Psoas muscle (tissue), 8 donors: ENCODE results near the gene ITGB4. TPM values are rescaled to one million over a fixed set of nuclear protein-coding genes. Genes with fewer than 3 reads are reported as not detected.

Experiments
- ATAC-seq, 4 donors: fragments of 200-7000 bp; cut with Tn5 transposase; one replicate each; pipeline ENCODE4 v1.9.1; 2020; ENCODE audit warnings: moderate library complexity in 3 of 4, mild to moderate bottlenecking in 2 of 4
- DNase-seq, 2 donors: peaks; one replicate each; pipeline ENCODE4 v3.0.0-alpha.2; 2020
- H3K27ac ChIP-seq: fragments of 200-600 bp; one replicate; pipeline ENCODE4 v1.8.0; 2022
- H3K27me3 ChIP-seq, 3 donors: fragments of 200-600 bp in 1 of 3; one replicate each; pipeline versions ENCODE4 v1.6.1 to v1.8.0; 2013 to 2022; ENCODE audit warnings: low read length in 2 of 3, mild to moderate bottlenecking in 2 of 3, moderate library complexity in 1 of 3; ENCODE audit not compliant: insufficient read depth in 3 of 3
- H3K36me3 ChIP-seq, 2 donors: fragments of 200-600 bp in 1 of 2; one replicate each; pipeline versions ENCODE4 v1.6.1 to v1.8.0; 2013 to 2022; ENCODE audit warnings: low read depth in 1 of 2, mild to moderate bottlenecking in 1 of 2, moderate library complexity in 1 of 2; ENCODE audit not compliant: insufficient read depth in 1 of 2
- H3K4me1 ChIP-seq: fragments of 200-600 bp; one replicate; pipeline ENCODE4 v1.8.0; 2022
- H3K4me3 ChIP-seq: fragments of 200-600 bp; one replicate; pipeline ENCODE4 v1.8.0; 2022; ENCODE audit warnings: mild to moderate bottlenecking
- H3K9me3 ChIP-seq: fragments of 200-600 bp; one replicate; pipeline ENCODE4 v1.8.0; 2022
- CTCF ChIP-seq: fragments of 200-600 bp; IDR thresholded peaks from one replicate; pipeline ENCODE4 v1.8.0; 2022; ENCODE audit warnings: antibody characterized with exemption
- WGBS, 3 donors: extraction: QIAGEN DNeasy Blood & Tissue Kit; methylation state at CpG; one replicate each; pipeline versions ENCODE4 v1.1.6 to v1.1.7; 2013; 5-methylcytosine and 5-hydroxymethylcytosine counted together
- intact Hi-C, 2 donors: fragments of 100-400 bp; cut with DNase I; formaldehyde crosslinking; loops; one replicate each; pipeline versions ENCODE4 v1.11.0 to v1.14.2; 2022
- polyA plus RNA-seq, 3 donors: library from polyadenylated mRNA; stranded (reverse); fragments of 200-250 nt; gene quantifications; one replicate each; pipeline ENCODE4 v1.2.3, GENCODE V29; 2013
- total RNA-seq, 4 donors: library from RNA; stranded (reverse); fragmentation: NEBNext Ultra II Directional in 2 of 4; extraction: Animal tissue kit (Norgen Biotek cat#: 25700) in 2 of 4; gene quantifications; one replicate each; pipeline versions ENCODE4 v1.2.1 to v1.2.4, GENCODE V29; 2021 to 2023
- donor health status: healthy with polysubstance abuse.
- donor health status: DM: no; HTN: no; CAD: no; lungs with moderate emphysema.
- donor health status: Bipolar disorder and iron deficiency.
- donor health status: healthy.
- donor health status: DM: yes; HTN: yes; CAD: no.
- donor health status: DM: no; HTN: no; CAD: no.
- donor health status: DM: no; HTN: no; CAD: no.
- donor health status: DM: yes; HTN: yes; CAD: no.

ITGB4 gene
- total and polyA plus RNA-seq, 7 donors = 1.3 to 5.7 (median 2.1) TPM

DNA sequence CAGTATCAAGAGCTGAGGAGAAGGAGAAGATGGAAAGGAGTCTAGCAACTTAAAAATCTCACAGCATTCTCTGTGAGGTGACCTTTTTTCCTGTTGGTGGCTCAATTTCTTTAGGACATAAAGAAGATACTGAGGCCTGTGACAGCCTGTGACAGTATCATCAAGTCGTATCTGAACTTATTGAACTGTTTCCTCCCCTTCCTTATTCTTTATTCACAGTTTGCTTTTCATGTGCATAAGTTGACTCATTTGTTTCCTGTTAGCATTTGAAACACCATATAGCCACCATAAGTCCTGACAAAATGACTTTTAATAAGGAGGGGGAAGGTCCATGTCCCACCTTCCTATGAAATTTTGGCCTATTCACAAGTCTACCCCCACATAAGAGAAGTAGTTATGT lies 72.2 kb downstream of the ITGB4 start:
- Histone ChIP-seq H3K4me3 (no peak overlapping the region), H3K9me3 (no peaks in the 10 kb centered on the region), H3K4me1 (no peaks in the 10 kb centered on the region), H3K36me3 (peaks cover 4 to 38% of the 10 kb centered on the region in 2 donors), H3K27ac (no peak overlapping the region), H3K27me3 (no peaks in the 10 kb centered on the region)
- DNase-seq (no peak), ATAC-seq (no peak)
- intact Hi-C loops = no loop called here
- WGBS, 3 donors = 71 to 83% (median 81%) methylated on average over 1 of the region's 1 CpG
- no peak for TF ChIP-seq CTCF

DNA sequence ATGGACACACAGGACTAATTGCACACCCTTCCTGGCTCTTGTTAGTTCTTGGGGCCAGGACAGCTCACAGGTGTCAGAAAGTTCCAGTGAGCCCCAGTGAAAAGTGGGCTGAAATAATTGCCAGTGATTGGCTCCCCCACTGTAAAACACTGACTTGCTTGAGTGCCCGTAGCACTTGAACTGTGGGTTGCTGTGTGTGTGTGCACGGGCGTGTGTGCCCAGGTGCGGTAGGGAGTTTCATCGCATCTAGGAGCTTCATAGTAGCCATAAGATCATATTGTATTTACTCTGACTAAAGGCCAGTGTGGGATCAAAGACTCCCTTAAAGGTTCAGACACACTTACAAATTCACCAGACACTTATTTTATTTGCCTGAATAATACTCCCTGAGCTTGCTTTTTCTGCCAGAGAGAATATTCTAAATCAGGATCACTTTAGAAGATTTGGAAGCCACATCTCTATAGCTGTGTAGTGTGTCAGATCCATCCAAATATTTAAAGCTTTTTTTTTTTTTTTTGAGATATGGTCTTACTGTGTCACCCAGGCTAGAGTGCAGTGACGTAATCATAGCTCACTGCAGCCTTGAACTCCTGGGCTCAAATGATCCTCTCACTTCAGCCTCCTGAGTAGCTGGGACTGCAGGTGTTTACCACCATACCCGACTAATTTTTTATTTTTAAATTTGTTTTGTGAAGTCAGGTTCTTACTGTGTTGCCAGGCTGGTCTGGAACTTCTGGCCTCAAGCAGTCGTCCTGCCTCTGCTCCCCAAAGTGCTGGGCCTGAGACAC lies 74.8 kb downstream of the ITGB4 start:
- Histone ChIP-seq H3K36me3 (peaks cover 4 to 55% of the 10 kb centered on the region in 2 donors), H3K4me3 (no peak overlapping the region), H3K27me3 (no peaks in the 10 kb centered on the region), H3K27ac (no peak overlapping the region), H3K9me3 (no peaks in the 10 kb centered on the region), H3K4me1 (no peaks in the 10 kb centered on the region)
- DNase-seq (no peak), ATAC-seq (no peak)
- 91 to 95% (median 94%) methylated on average over 8 of the region's 8 CpGs for WGBS, 3 donors
- intact Hi-C loops = no loop called here
- TF ChIP-seq CTCF = no peak

DNA sequence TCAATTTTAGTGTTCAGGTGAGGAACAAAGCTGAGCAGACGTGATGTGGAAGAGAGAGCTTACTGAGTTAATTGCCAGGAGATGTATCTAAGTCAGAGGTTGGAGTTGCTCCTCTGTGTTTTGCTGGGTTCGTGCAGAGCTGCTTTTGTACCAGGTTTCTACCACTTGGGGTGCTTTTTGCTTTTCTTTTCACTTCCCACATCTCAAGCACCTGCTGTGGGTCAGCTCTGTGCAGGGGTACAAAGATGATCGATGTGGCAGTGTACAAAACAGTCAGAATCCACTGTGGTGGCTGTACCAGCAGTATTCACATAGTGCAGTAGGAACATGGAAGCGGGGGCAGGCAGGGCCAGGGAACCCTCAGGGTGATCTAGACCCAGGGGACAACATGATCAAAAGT lies 78.1 kb downstream of the ITGB4 start:
- H3K27me3 ChIP-seq = no peaks in the 10 kb centered on the region
- no peak for DNase-seq
- H3K9me3 ChIP-seq = no peaks in the 10 kb centered on the region
- H3K4me1 ChIP-seq = no peaks in the 10 kb centered on the region
- no peak overlapping the region for H3K27ac ChIP-seq
- 83 to 84% (median 84%) methylated on average over 4 of the region's 4 CpGs for WGBS, 3 donors
- no peak for ATAC-seq
- H3K4me3 ChIP-seq = no peak overlapping the region
- H3K36me3 ChIP-seq = peaks cover 0 to 39% of the 10 kb centered on the region in 2 donors
- TF ChIP-seq CTCF = no peak
- intact Hi-C loops = no loop called here

- H3K27ac ChIP-seq = no peak overlapping the region
- H3K4me3 ChIP-seq = no peak overlapping the region
- H3K9me3 ChIP-seq = no peaks in the 10 kb centered on the region
- H3K4me1 ChIP-seq = peaks cover 12% of the 10 kb centered on the region
- no peaks in the 10 kb centered on the region for H3K27me3 ChIP-seq
- no peak for ATAC-seq
- no peak for TF ChIP-seq CTCF
- intact Hi-C loops = no loop called here
- no peak for DNase-seq
- peaks cover 0 to 17% of the 10 kb centered on the region in 2 donors for H3K36me3 ChIP-seq
- WGBS, 3 donors = 86 to 94% (median 88%) methylated on average over 1 of the region's 1 CpG
Observed at GRCh38 chr17:75803883-75804282, 82.6 kb downstream of the ITGB4 start.
